Measurements from ENCODE around the gene PIGM.
"Not testable (repeated sequence)": the region's sequence is repeated elsewhere in the genome, so short reads cannot be mapped to it uniquely, and the experiment has no call there.

Gene PIGM

GRCh38 chr1:160058087-160058486, 26.3 kb upstream of the PIGM start:
- DNase-seq, result no peak

GRCh38 chr1:160056648-160057169, 24.9 kb upstream of the PIGM start:
- no peak for DNase-seq

- DNase-seq, result no peak
Measured at GRCh38 chr1:160053548-160054365, 22.0 kb upstream of the PIGM start.

GRCh38 chr1:160052936-160053335, 21.1 kb upstream of the PIGM start:
- no peak for DNase-seq

- DNase-seq, result no peak
Measured at GRCh38 chr1:160050619-160051018, 18.8 kb upstream of the PIGM start.

- DNase-seq, result not testable (repeated sequence)
Measured at GRCh38 chr1:160050182-160050581, 18.4 kb upstream of the PIGM start.

GRCh38 chr1:160049101-160049500, 17.3 kb upstream of the PIGM start:
- no peak for DNase-seq

- no peak for DNase-seq
Measured at GRCh38 chr1:160048335-160048734, 16.5 kb upstream of the PIGM start.

GRCh38 chr1:160047111-160047991, 15.6 kb upstream of the PIGM start:
- DNase-seq, result no peak

- DNase-seq, result peak; percentile 16
Measured at GRCh38 chr1:160046494-160047110, 14.8 kb upstream of the PIGM start.

- DNase-seq, result no peak
Measured at GRCh38 chr1:160045653-160046052, 13.9 kb upstream of the PIGM start.

- no peak for DNase-seq
Measured at GRCh38 chr1:160043543-160043942, 11.8 kb upstream of the PIGM start.

GRCh38 chr1:160040476-160040875, 8.7 kb upstream of the PIGM start:
- DNase-seq, result no peak

GRCh38 chr1:160032165-160032820, 503 bp upstream of the PIGM start:
- DNase-seq, result no peak

GRCh38 chr1:160030657-160031364, 979 bp downstream of the PIGM start:
- no peak for DNase-seq

GRCh38 chr1:160028426-160028825, 3.4 kb downstream of the PIGM start:
- no peak for DNase-seq

- no peak for DNase-seq
Measured at GRCh38 chr1:160025314-160025713, 6.5 kb downstream of the PIGM start.

GRCh38 chr1:160024195-160024905, 7.4 kb downstream of the PIGM start:
- DNase-seq, result no peak

- DNase-seq, result no peak
Measured at GRCh38 chr1:160022330-160023310, 9.2 kb downstream of the PIGM start.
